H9 (cell line): ENCODE data around the gene NPIPB8. TPM values are rescaled to one million over a fixed set of nuclear protein-coding genes. Genes with fewer than 3 reads are reported as not detected.
"Not testable (repeated sequence)": the region's sequence is repeated elsewhere in the genome, so short reads cannot be mapped to it uniquely, and the experiment has no call there.

Experiments
- DNase-seq: peaks from one replicate; pipeline ENCODE4 v3.0.0-alpha.2; 2017
- H2AFZ ChIP-seq: one replicate; pipeline ENCODE4 v1.6.1; 2013; ENCODE audit warnings: mild to moderate bottlenecking, low read length, control low read depth, moderate library complexity
- H2AK5ac ChIP-seq: 2 replicates; pipeline ENCODE4 v1.6.1; 2013; ENCODE audit warnings: low read length, control low read depth, mixed read lengths; ENCODE audit not compliant: insufficient read length
- H2BK120ac ChIP-seq: one replicate; pipeline ENCODE4 v1.6.1; 2013; ENCODE audit warnings: low read depth, mild to moderate bottlenecking, low read length, control low read depth, inconsistent platforms; ENCODE audit not compliant: poor library complexity, severe bottlenecking
- H2BK12ac ChIP-seq: 2 replicates; pipeline ENCODE4 v1.6.1; 2013; ENCODE audit warnings: low read length, control low read depth, mixed read lengths, low read depth; ENCODE audit not compliant: insufficient read length
- H2BK15ac ChIP-seq: 2 replicates; pipeline ENCODE4 v1.6.1; 2013; ENCODE audit warnings: low read depth, low read length, control low read depth
- H2BK20ac ChIP-seq: one replicate; pipeline ENCODE4 v1.6.1; 2013; ENCODE audit warnings: low read depth, mild to moderate bottlenecking, low read length, control low read depth, inconsistent platforms; ENCODE audit not compliant: poor library complexity, severe bottlenecking
- H2BK5ac ChIP-seq: 2 replicates; pipeline ENCODE4 v1.6.1; 2013; ENCODE audit warnings: low read length, control low read depth, mixed read lengths; ENCODE audit not compliant: insufficient read length
- H3K14ac ChIP-seq: 2 replicates; pipeline ENCODE4 v1.6.1; 2013; ENCODE audit warnings: low read length, control low read depth; ENCODE audit not compliant: insufficient read depth
- H3K18ac ChIP-seq: 2 replicates; pipeline ENCODE4 v1.6.1; 2013; ENCODE audit warnings: low read depth, mild to moderate bottlenecking, mixed read lengths, low read length, control low read depth; ENCODE audit not compliant: insufficient read length
- H3K23ac ChIP-seq: 2 replicates; pipeline ENCODE4 v1.6.1; 2013; ENCODE audit warnings: low read length, control low read depth, mixed read lengths, low read depth; ENCODE audit not compliant: insufficient read length
- H3K23me2 ChIP-seq: 2 replicates; pipeline ENCODE4 v1.6.1; 2013; ENCODE audit warnings: low read depth, mild to moderate bottlenecking, mixed read lengths, low read length, control low read depth; ENCODE audit not compliant: insufficient read length, poor library complexity, severe bottlenecking
- H3K27ac ChIP-seq: 2 replicates; pipeline ENCODE4 v1.5.1; 2013; ENCODE audit warnings: low read length, control low read depth, mixed read lengths, low read depth; ENCODE audit not compliant: insufficient read length
- H3K27me3 ChIP-seq: 2 replicates; pipeline ENCODE4 v1.6.1; 2013; ENCODE audit warnings: low read length, control low read depth, inconsistent platforms; ENCODE audit not compliant: insufficient read depth
- H3K4ac ChIP-seq: 2 replicates; pipeline ENCODE4 v1.6.1; 2013; ENCODE audit warnings: low read depth, mild to moderate bottlenecking, control low read depth, inconsistent platforms, low read length, moderate library complexity
- H3K4me1 ChIP-seq: 2 replicates; pipeline ENCODE4 v1.6.1; 2013; ENCODE audit warnings: low read length, control low read depth, inconsistent platforms; ENCODE audit not compliant: insufficient read depth
- H3K4me2 ChIP-seq: 2 replicates; pipeline ENCODE4 v1.6.1; 2013; ENCODE audit warnings: low read length, control low read depth, mixed read lengths; ENCODE audit not compliant: insufficient read length, insufficient read depth
- H3K56ac ChIP-seq: 2 replicates; pipeline ENCODE4 v1.6.1; 2013; ENCODE audit warnings: low read depth, mild to moderate bottlenecking, mixed read lengths, low read length, control low read depth; ENCODE audit not compliant: insufficient read length
- H3K79me1 ChIP-seq: 2 replicates; pipeline ENCODE4 v1.6.1; 2013; ENCODE audit warnings: low read depth, mild to moderate bottlenecking, moderate library complexity, low read length, control low read depth, inconsistent platforms; ENCODE audit not compliant: insufficient read depth, poor library complexity, severe bottlenecking
- H3K79me2 ChIP-seq: 2 replicates; pipeline ENCODE4 v1.6.1; 2013; ENCODE audit warnings: low read length, control low read depth, inconsistent platforms; ENCODE audit not compliant: insufficient read depth
- H3K9ac ChIP-seq: 2 replicates; pipeline ENCODE4 v1.6.1; 2013; ENCODE audit warnings: low read length, control low read depth, mixed read lengths; ENCODE audit not compliant: insufficient read length; ENCODE audit errors: extremely low read depth
- H3K9me3 ChIP-seq: one replicate; pipeline ENCODE4 v1.6.1; 2013; ENCODE audit warnings: low read depth, low read length, inconsistent platforms; ENCODE audit not compliant: control insufficient read depth
- H3T11ph ChIP-seq: one replicate; pipeline ENCODE4 v1.6.1; 2013; ENCODE audit warnings: mild to moderate bottlenecking, low read length, control low read depth, inconsistent platforms
- H4K20me1 ChIP-seq: one replicate; pipeline ENCODE4 v1.6.1; 2013; ENCODE audit not compliant: control insufficient read depth, insufficient read length, insufficient read depth
- H4K5ac ChIP-seq: 2 replicates; pipeline ENCODE4 v1.6.1; 2013; ENCODE audit warnings: low read depth, mild to moderate bottlenecking, mixed read lengths, low read length, control low read depth; ENCODE audit not compliant: insufficient read length
- H4K8ac ChIP-seq: replicated peaks from 2 replicates; pipeline ENCODE4 v1.6.1; 2013; ENCODE audit warnings: low read length, control low read depth, mixed read lengths, low read depth; ENCODE audit not compliant: insufficient read length
- H4K91ac ChIP-seq: 2 replicates; pipeline ENCODE4 v1.6.1; 2013; ENCODE audit warnings: low read depth, mild to moderate bottlenecking, moderate library complexity, mixed read lengths, low read length, control low read depth; ENCODE audit not compliant: insufficient read length
- H3K27ac Mint-ChIP-seq, 3 experiments: 2 replicates in 2 of 3; 3 replicates in 1 of 3; pipeline ENCODE4 v1.8.0; 2020 to 2021; ENCODE audit warnings: mixed read lengths in 3 of 3, mild to moderate bottlenecking in 1 of 3, moderate library complexity in 1 of 3
- H3K27me3 Mint-ChIP-seq: 2 replicates; pipeline ENCODE4 v1.8.0; 2021; ENCODE audit warnings: low read depth, mild to moderate bottlenecking, moderate library complexity, mixed read lengths
- H3K36me3 Mint-ChIP-seq, 3 experiments: 2 replicates in 2 of 3; 3 replicates in 1 of 3; pipeline ENCODE4 v1.8.0; 2020 to 2021; ENCODE audit warnings: low read depth in 3 of 3, mixed read lengths in 3 of 3; ENCODE audit not compliant: insufficient read depth in 1 of 3
- H3K4me1 Mint-ChIP-seq, 2 experiments: 2 replicates each; pipeline ENCODE4 v1.8.0; 2020; ENCODE audit warnings: mixed read lengths in 2 of 2
- H3K4me3 Mint-ChIP-seq, 2 experiments: 2 replicates in 1 of 2; 3 replicates in 1 of 2; pipeline ENCODE4 v1.8.0; 2020 to 2021; ENCODE audit warnings: mild to moderate bottlenecking in 2 of 2, mixed read lengths in 2 of 2, moderate library complexity in 1 of 2
- H3K9me3 Mint-ChIP-seq, 2 experiments: 2 replicates in 1 of 2; 3 replicates in 1 of 2; pipeline ENCODE4 v1.8.0; 2020; ENCODE audit warnings: mild to moderate bottlenecking in 2 of 2, mixed read lengths in 2 of 2, moderate library complexity in 1 of 2
- WGBS: extraction: QIAGEN DNeasy Blood & Tissue Kit; methylation state at CpG from one replicate; pipeline ENCODE4 v1.1.7; 2013; ENCODE audit warnings: missing lambda C conversion rate, low lambda C conversion rate, mixed read lengths; ENCODE audit not compliant: insufficient read length; ENCODE audit errors: extremely low coverage; 5-methylcytosine and 5-hydroxymethylcytosine counted together
- total RNA-seq: library from RNA; stranded (reverse); gene quantifications from 2 replicates; pipeline ENCODE4 v1.2.1, GENCODE V29; 2021
- TF ChIP-seq, protein P1 (sequence below): fragments of 200-600 bp; sonication (generic); conservative IDR thresholded peaks from 3 replicates; pipeline ENCODE4 v1.8.0; 2021; ENCODE audit warnings: antibody characterized with exemption, mild to moderate bottlenecking

Gene NPIPB8
- total RNA-seq, 1 experiment from 2014 or later: not detected

DNA sequence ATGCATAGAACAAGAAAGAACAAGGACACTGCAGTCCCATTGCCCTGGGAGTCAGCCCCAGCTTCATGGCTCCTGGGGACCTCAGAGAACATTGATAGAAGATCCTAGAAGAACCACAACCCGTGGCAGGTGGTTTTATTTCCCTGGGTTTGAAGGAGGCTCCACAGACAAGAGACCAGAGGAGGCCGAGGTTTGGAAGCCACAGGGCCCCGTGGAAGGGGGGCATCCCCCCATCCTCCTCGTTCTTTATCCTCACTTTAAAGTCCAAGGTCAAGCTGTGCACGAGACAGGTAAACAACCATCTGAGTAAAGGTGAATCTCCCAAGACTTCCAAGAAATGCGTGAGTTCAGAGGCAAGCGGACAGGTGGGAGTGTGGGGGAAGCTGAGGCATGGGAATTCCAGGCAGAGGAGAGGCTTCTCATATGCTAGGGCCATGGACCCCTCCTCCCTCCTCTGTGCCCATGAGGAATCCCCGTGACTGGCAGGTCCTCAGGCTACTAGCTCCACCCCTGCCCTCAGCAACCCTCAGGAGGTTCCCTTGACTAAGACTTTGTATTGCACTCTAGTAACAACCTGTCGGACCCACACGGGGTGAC lies 27.2 kb upstream of the NPIPB8 start:
- Histone ChIP-seq H4K91ac (no peak overlapping the region), H3K56ac (no peak overlapping the region), H3K23ac (no peak overlapping the region), H3K4ac (no peak overlapping the region), H3K79me1 (no peaks in the 10 kb centered on the region), H3T11ph (no peak overlapping the region), H3K23me2 (no peaks in the 10 kb centered on the region), H3K27ac (no peak overlapping the region), H4K20me1 (no peaks in the 10 kb centered on the region), H2BK20ac (no peak overlapping the region), H4K5ac (no peak overlapping the region), H2BK5ac (no peak overlapping the region), H3K14ac (no peak overlapping the region), H3K27me3 (no peaks in the 10 kb centered on the region), H2BK120ac (no peak overlapping the region), H2BK15ac (no peak overlapping the region), H3K9ac (no peak overlapping the region), H3K4me1 (no peaks in the 10 kb centered on the region), H2AK5ac (no peak overlapping the region), H3K4me2 (no peak overlapping the region), H3K18ac (no peak overlapping the region), H2BK12ac (no peak overlapping the region), H3K79me2 (no peaks in the 10 kb centered on the region), H3K9me3 (no peaks in the 10 kb centered on the region), H2AFZ (no peak overlapping the region), H4K8ac (no peak overlapping the region)
- H3K9me3 Mint-ChIP-seq: no peaks in the 10 kb centered on the region
- H3K27ac Mint-ChIP-seq: 0 out of 7 replicates have a peak overlapping the region, but pooled peaks of 1 of the 3 experiments have one; percentile 19
- DNase-seq: peak; percentile 55
- no peak overlapping the region for H3K4me3 Mint-ChIP-seq
- H3K36me3 Mint-ChIP-seq: no peaks in the 10 kb centered on the region
- TF ChIP-seq, protein P1, sequence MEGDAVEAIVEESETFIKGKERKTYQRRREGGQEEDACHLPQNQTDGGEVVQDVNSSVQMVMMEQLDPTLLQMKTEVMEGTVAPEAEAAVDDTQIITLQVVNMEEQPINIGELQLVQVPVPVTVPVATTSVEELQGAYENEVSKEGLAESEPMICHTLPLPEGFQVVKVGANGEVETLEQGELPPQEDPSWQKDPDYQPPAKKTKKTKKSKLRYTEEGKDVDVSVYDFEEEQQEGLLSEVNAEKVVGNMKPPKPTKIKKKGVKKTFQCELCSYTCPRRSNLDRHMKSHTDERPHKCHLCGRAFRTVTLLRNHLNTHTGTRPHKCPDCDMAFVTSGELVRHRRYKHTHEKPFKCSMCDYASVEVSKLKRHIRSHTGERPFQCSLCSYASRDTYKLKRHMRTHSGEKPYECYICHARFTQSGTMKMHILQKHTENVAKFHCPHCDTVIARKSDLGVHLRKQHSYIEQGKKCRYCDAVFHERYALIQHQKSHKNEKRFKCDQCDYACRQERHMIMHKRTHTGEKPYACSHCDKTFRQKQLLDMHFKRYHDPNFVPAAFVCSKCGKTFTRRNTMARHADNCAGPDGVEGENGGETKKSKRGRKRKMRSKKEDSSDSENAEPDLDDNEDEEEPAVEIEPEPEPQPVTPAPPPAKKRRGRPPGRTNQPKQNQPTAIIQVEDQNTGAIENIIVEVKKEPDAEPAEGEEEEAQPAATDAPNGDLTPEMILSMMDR: no peak
- no peaks in the 10 kb centered on the region for H3K27me3 Mint-ChIP-seq
- WGBS: no CpG with 5 or more reads among the region's 10 CpGs
- H3K4me1 Mint-ChIP-seq: peaks cover 17 to 24% of the 10 kb centered on the region in 2 experiments

DNA sequence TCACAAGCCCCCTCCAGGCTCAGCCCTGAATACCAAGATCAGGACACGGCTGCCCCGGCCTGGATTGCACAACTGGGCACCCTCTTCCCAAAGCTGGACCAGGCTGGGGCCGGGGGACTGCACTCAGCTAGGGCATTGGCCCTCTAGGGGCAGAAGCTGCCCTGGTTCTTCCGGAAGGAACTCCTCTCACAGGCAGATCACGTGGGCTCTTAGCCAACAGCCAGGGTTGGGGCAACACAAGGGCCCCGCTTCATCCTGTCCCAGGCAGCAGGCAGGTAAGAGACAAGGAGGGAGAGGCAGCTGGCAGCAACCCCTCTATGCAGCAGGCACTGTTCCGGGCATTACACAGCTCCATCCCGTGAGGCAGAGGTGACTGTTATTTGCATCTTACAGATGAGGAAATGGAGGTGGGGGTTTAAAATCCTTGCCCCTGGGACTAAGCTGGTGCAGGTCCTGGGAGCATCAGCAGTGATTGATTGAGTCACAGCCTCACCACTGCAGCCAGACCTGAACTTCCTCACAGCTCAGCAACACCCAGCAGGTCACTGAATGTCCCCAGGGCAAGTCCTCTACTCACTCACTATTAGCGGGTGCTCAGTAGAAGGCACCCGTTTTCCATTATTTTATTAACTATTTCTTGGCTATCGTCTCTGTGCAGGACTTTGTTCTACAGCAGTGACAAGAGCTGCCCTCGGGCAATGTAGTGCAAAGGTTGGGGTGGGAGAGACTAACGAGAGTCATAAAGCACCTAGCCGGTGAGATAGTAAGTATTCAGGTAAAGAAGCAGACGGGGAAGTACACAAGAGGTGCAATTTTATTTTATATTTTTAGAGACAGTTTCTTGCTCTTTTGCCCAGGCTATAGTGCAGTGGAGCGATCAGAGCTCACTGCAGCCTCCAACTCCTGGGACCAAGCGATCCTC lies 25.2 kb upstream of the NPIPB8 start:
- no CpG with 5 or more reads among the region's 17 CpGs for WGBS
- H3K4me1 Mint-ChIP-seq: peaks cover 23 to 33% of the 10 kb centered on the region in 2 experiments
- H3K4me1 ChIP-seq, H4K91ac ChIP-seq, H3K23ac ChIP-seq, H2BK20ac ChIP-seq, H3K27ac Mint-ChIP-seq, H3K4ac ChIP-seq, H3K27me3 Mint-ChIP-seq, H3K79me1 ChIP-seq, H3K56ac ChIP-seq, DNase-seq, H3K4me3 Mint-ChIP-seq, H2AFZ ChIP-seq, H3K9ac ChIP-seq, H2BK12ac ChIP-seq, H3K9me3 Mint-ChIP-seq, H3K27me3 ChIP-seq, H3K23me2 ChIP-seq, H4K20me1 ChIP-seq, H4K5ac ChIP-seq, H3K18ac ChIP-seq, H3T11ph ChIP-seq, H4K8ac ChIP-seq, H3K9me3 ChIP-seq, H3K79me2 ChIP-seq, H3K36me3 Mint-ChIP-seq, H3K4me2 ChIP-seq, H3K14ac ChIP-seq, H2BK120ac ChIP-seq, H2BK15ac ChIP-seq, H3K27ac ChIP-seq, H2BK5ac ChIP-seq, H2AK5ac ChIP-seq: not testable (repeated sequence)
